ENCODE data around the gene RGS6. TPM values are rescaled to one million over a fixed set of nuclear protein-coding genes. Genes with fewer than 3 reads are reported as not detected.

RGS6 gene
- total and polyA plus RNA-seq, 2 experiments from 2014 or later = 0.86 to 0.95 TPM

GRCh38 chr14:72409047-72409446 is 476.8 kb downstream of the RGS6 start:
- H3K9me3 ChIP-seq (ENCODE audit: low read depth) = no peaks in the 10 kb centered on the region
- no peaks in the 10 kb centered on the region for H3K4me1 ChIP-seq (ENCODE audit: low read depth)
- no peaks in the 10 kb centered on the region for H3K27me3 ChIP-seq
- H3K36me3 ChIP-seq = no peaks in the 10 kb centered on the region
- DNase-seq (ENCODE audit: low read depth in 1 of 2, low spot score in 1 of 2) = no peak
- no peak for TF ChIP-seq CTCF (IDR thresholded peaks at IDR 0.05; ENCODE audit: low read depth, low read length)
- H3K27ac ChIP-seq = no peak overlapping the region
- no peak overlapping the region for H3K4me3 ChIP-seq

GRCh38 chr14:72416081-72416849 is 484.0 kb downstream of the RGS6 start:
- no peak for DNase-seq (ENCODE audit: low read depth in 1 of 2, low spot score in 1 of 2)
- Histone ChIP-seq H3K4me1 (ENCODE audit: low read depth) (no peaks in the 10 kb centered on the region), H3K4me3 (no peak overlapping the region), H3K27me3 (no peaks in the 10 kb centered on the region), H3K27ac (no peak overlapping the region), H3K9me3 (ENCODE audit: low read depth) (no peaks in the 10 kb centered on the region), H3K36me3 (no peaks in the 10 kb centered on the region)
- no peak for TF ChIP-seq CTCF (IDR thresholded peaks at IDR 0.05; ENCODE audit: low read depth, low read length)

GRCh38 chr14:72416892-72417291 is 484.7 kb downstream of the RGS6 start:
- Histone ChIP-seq H3K9me3 (ENCODE audit: low read depth) (no peaks in the 10 kb centered on the region), H3K4me1 (ENCODE audit: low read depth) (no peaks in the 10 kb centered on the region), H3K27ac (no peak overlapping the region), H3K36me3 (no peaks in the 10 kb centered on the region), H3K27me3 (no peaks in the 10 kb centered on the region), H3K4me3 (no peak overlapping the region)
- no peak for DNase-seq (ENCODE audit: low read depth in 1 of 2, low spot score in 1 of 2)
- TF ChIP-seq CTCF (IDR thresholded peaks at IDR 0.05; ENCODE audit: low read depth, low read length) = no peak

- H3K4me3 ChIP-seq = no peak overlapping the region
These were observed 486.6 kb downstream of the RGS6 start for GRCh38 chr14:72418806-72419205.

GRCh38 chr14:72419226-72419775 is 487.1 kb downstream of the RGS6 start:
- H3K4me1 ChIP-seq (ENCODE audit: low read depth) = no peaks in the 10 kb centered on the region
- no peak for DNase-seq (ENCODE audit: low read depth in 1 of 2, low spot score in 1 of 2)
- no peak overlapping the region for H3K27ac ChIP-seq
- H3K36me3 ChIP-seq = no peaks in the 10 kb centered on the region
- H3K9me3 ChIP-seq (ENCODE audit: low read depth) = no peaks in the 10 kb centered on the region
- no peak for TF ChIP-seq CTCF (IDR thresholded peaks at IDR 0.05; ENCODE audit: low read depth, low read length)
- H3K4me3 ChIP-seq = no peak overlapping the region
- no peaks in the 10 kb centered on the region for H3K27me3 ChIP-seq

More at GRCh38 chr14:72418806-72419205, 486.6 kb downstream of the RGS6 start:
- H3K36me3 ChIP-seq = no peaks in the 10 kb centered on the region
- no peak for DNase-seq (ENCODE audit: low read depth in 1 of 2, low spot score in 1 of 2)
- no peaks in the 10 kb centered on the region for H3K27me3 ChIP-seq
- no peak overlapping the region for H3K27ac ChIP-seq
- no peaks in the 10 kb centered on the region for H3K9me3 ChIP-seq (ENCODE audit: low read depth)
- no peak for TF ChIP-seq CTCF (IDR thresholded peaks at IDR 0.05; ENCODE audit: low read depth, low read length)
- no peaks in the 10 kb centered on the region for H3K4me1 ChIP-seq (ENCODE audit: low read depth)

All from cardiac muscle cell (in vitro differentiated cells and primary cell).